Mononuclear cell (primary cell): Measurements from ENCODE around the gene SLC38A10. TPM values are rescaled to one million over a fixed set of nuclear protein-coding genes. Genes with fewer than 3 reads are reported as not detected.

Source experiments
- H3K27me3 ChIP-seq: 2 replicates; pipeline ENCODE4 v1.6.0; 2011; ENCODE audit warnings: low read length, control low read depth; ENCODE audit not compliant: insufficient read depth
- H3K4me1 ChIP-seq: 2 replicates; pipeline ENCODE4 v1.5.1; 2011; ENCODE audit warnings: mild to moderate bottlenecking, low read length, control low read depth; ENCODE audit not compliant: insufficient read depth
- H3K4me3 ChIP-seq: 2 replicates; pipeline ENCODE4 v1.5.1; 2011; ENCODE audit warnings: mild to moderate bottlenecking, low read length, moderate library complexity
- H3K9me3 ChIP-seq: 2 replicates; pipeline ENCODE4 v1.5.1; 2011; ENCODE audit warnings: low read depth, mild to moderate bottlenecking, control low read depth, low read length
- total RNA-seq: library from RNA; depleted of rRNA; stranded (reverse); fragments of >200 nt; gene quantifications from one replicate; pipeline ENCODE4 v1.2.3, GENCODE V29; 2012

Gene SLC38A10
- total RNA-seq, 1 donor: 30.9 TPM

GRCh38 chr17:81207610-81208581, 87.2 kb downstream of the SLC38A10 start:
- Histone ChIP-seq H3K4me3 (no peak overlapping the region), H3K9me3 (no peaks in the 10 kb centered on the region), H3K4me1 (no peaks in the 10 kb centered on the region), H3K27me3 (no peaks in the 10 kb centered on the region)

- no peaks in the 10 kb centered on the region for H3K4me1 ChIP-seq
- H3K9me3 ChIP-seq: no peaks in the 10 kb centered on the region
- H3K4me3 ChIP-seq: no peak overlapping the region
- no peaks in the 10 kb centered on the region for H3K27me3 ChIP-seq
Measured at GRCh38 chr17:81206657-81207056, 88.5 kb downstream of the SLC38A10 start.

GRCh38 chr17:81206166-81206565, 88.9 kb downstream of the SLC38A10 start:
- Histone ChIP-seq H3K27me3 (no peaks in the 10 kb centered on the region), H3K9me3 (no peaks in the 10 kb centered on the region), H3K4me3 (no peak overlapping the region), H3K4me1 (no peaks in the 10 kb centered on the region)

- Histone ChIP-seq H3K4me1 (no peaks in the 10 kb centered on the region), H3K9me3 (no peaks in the 10 kb centered on the region), H3K27me3 (no peaks in the 10 kb centered on the region), H3K4me3 (no peak overlapping the region)
Measured at GRCh38 chr17:81204578-81204977, 90.5 kb downstream of the SLC38A10 start.

- no peaks in the 10 kb centered on the region for H3K4me1 ChIP-seq
- H3K27me3 ChIP-seq: no peaks in the 10 kb centered on the region
- no peak overlapping the region for H3K4me3 ChIP-seq
- H3K9me3 ChIP-seq: no peaks in the 10 kb centered on the region
Measured at GRCh38 chr17:81203136-81203535, 92.0 kb downstream of the SLC38A10 start.

- no peaks in the 10 kb centered on the region for H3K9me3 ChIP-seq
- H3K4me1 ChIP-seq: no peaks in the 10 kb centered on the region
- H3K27me3 ChIP-seq: no peaks in the 10 kb centered on the region
- no peak overlapping the region for H3K4me3 ChIP-seq
Measured at GRCh38 chr17:81202318-81202717, 92.8 kb downstream of the SLC38A10 start.

- H3K27me3 ChIP-seq: no peaks in the 10 kb centered on the region
- H3K4me1 ChIP-seq: no peaks in the 10 kb centered on the region
- no peak overlapping the region for H3K4me3 ChIP-seq
- no peaks in the 10 kb centered on the region for H3K9me3 ChIP-seq
Measured at GRCh38 chr17:81200695-81201580, 94.2 kb downstream of the SLC38A10 start.

- no peaks in the 10 kb centered on the region for H3K9me3 ChIP-seq
- no peak overlapping the region for H3K4me3 ChIP-seq
- H3K4me1 ChIP-seq: no peaks in the 10 kb centered on the region
- H3K27me3 ChIP-seq: no peaks in the 10 kb centered on the region
Measured at GRCh38 chr17:81200201-81200600, 94.9 kb downstream of the SLC38A10 start.

GRCh38 chr17:81199482-81199830, 95.7 kb downstream of the SLC38A10 start:
- no peak overlapping the region for H3K4me3 ChIP-seq
- H3K4me1 ChIP-seq: no peaks in the 10 kb centered on the region
- no peaks in the 10 kb centered on the region for H3K27me3 ChIP-seq
- H3K9me3 ChIP-seq: no peaks in the 10 kb centered on the region

- H3K9me3 ChIP-seq: no peaks in the 10 kb centered on the region
- no peaks in the 10 kb centered on the region for H3K27me3 ChIP-seq
- no peaks in the 10 kb centered on the region for H3K4me1 ChIP-seq
- no peak overlapping the region for H3K4me3 ChIP-seq
Measured at GRCh38 chr17:81198826-81199481, 96.2 kb downstream of the SLC38A10 start.

- Histone ChIP-seq H3K4me1 (no peaks in the 10 kb centered on the region), H3K4me3 (no peak overlapping the region), H3K9me3 (no peaks in the 10 kb centered on the region), H3K27me3 (no peaks in the 10 kb centered on the region)
Measured at GRCh38 chr17:81197831-81198490, 97.1 kb downstream of the SLC38A10 start.

GRCh38 chr17:81197409-81197795, 97.7 kb downstream of the SLC38A10 start:
- Histone ChIP-seq H3K9me3 (no peaks in the 10 kb centered on the region), H3K4me1 (no peaks in the 10 kb centered on the region), H3K27me3 (no peaks in the 10 kb centered on the region), H3K4me3 (no peak overlapping the region)

GRCh38 chr17:81196505-81197408, 98.3 kb downstream of the SLC38A10 start:
- Histone ChIP-seq H3K27me3 (no peaks in the 10 kb centered on the region), H3K4me1 (no peaks in the 10 kb centered on the region), H3K4me3 (no peak overlapping the region)

More at GRCh38 chr17:81196505-81197408, 98.3 kb downstream of the SLC38A10 start:
- no peaks in the 10 kb centered on the region for H3K9me3 ChIP-seq
